Activated CD8-positive, alpha-beta memory T cell treated with anti-CD3 and anti-CD28 coated beads for 48 hours (primary cell): ENCODE results near the gene SPEG.

ENCODE experiments used
- DNase-seq, 3 experiments: peaks; one replicate each; pipeline ENCODE4 v3.0.0-alpha.2; 2020; ENCODE audit warnings: low read depth in 2 of 3, low spot score in 2 of 3

Gene SPEG

GRCh38 chr2:219525533-219526232 lies 91.0 kb downstream of the SPEG start:
- DNase-seq, result no peak

- DNase-seq, result no peak
Measured at GRCh38 chr2:219526320-219527075, 91.9 kb downstream of the SPEG start.

GRCh38 chr2:219527076-219527394 lies 92.4 kb downstream of the SPEG start:
- no peak for DNase-seq

GRCh38 chr2:219527472-219527871 lies 92.8 kb downstream of the SPEG start:
- no peak for DNase-seq

- peak; percentile 54 to 81 (median 81) for DNase-seq
Measured at GRCh38 chr2:219530048-219530963, 95.7 kb downstream of the SPEG start.

GRCh38 chr2:219531639-219532377 lies 97.2 kb downstream of the SPEG start:
- DNase-seq, result no peak

GRCh38 chr2:219532378-219532649 lies 97.7 kb downstream of the SPEG start:
- DNase-seq, result no peak

- no peak for DNase-seq
Measured at GRCh38 chr2:219533930-219534661, 99.5 kb downstream of the SPEG start.

- no peak for DNase-seq
Measured at GRCh38 chr2:219536425-219536824, 101.8 kb downstream of the SPEG start.

GRCh38 chr2:219536967-219537366 lies 102.3 kb downstream of the SPEG start:
- DNase-seq, result no peak

GRCh38 chr2:219537657-219538488 lies 103.2 kb downstream of the SPEG start:
- no peak for DNase-seq

- DNase-seq, result no peak
Measured at GRCh38 chr2:219538504-219538951, 103.9 kb downstream of the SPEG start.

GRCh38 chr2:219538956-219539788 lies 104.5 kb downstream of the SPEG start:
- DNase-seq, result no peak

- DNase-seq, result no peak
Measured at GRCh38 chr2:219539926-219540678, 105.5 kb downstream of the SPEG start.

GRCh38 chr2:219540784-219541504 lies 106.3 kb downstream of the SPEG start:
- no peak for DNase-seq

GRCh38 chr2:219541611-219542180 lies 107.1 kb downstream of the SPEG start:
- peak; percentile 72 to 89 (median 75) for DNase-seq
